ENCODE data around the gene SLC9A4. TPM values are rescaled to one million over a fixed set of nuclear protein-coding genes. Genes with fewer than 3 reads are reported as not detected.
A peak's percentile ranks its signal among the peaks of the same experiment; 100 is the strongest.

The SLC9A4 gene
- total RNA-seq, 3 donors from 2014 or later = 0.05 TPM; not detected in 2

DNA sequence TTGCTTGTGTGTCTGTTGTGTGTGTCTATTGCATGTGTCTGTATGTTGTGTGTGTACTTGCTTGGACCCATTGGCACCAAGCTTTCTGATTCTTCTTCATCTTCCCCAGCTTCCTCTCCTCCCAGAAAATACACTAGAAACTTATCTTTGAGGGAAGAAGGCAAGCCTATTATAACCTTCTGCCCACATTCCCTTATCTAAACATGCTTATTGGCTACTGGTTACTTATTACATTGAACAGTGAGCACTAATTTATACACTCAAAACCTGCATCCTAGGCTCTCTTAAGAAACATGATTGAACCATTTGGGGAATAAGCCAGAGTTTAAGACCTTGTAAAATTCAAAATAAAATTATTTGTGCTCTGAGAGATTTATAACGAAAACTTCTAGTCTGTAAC, 26.5 kb downstream of the SLC9A4 start:
- H3K9me3 Mint-ChIP-seq = no peaks in the 10 kb centered on the region
- H3K36me3 Mint-ChIP-seq (ENCODE audit: insufficient read depth) = no peaks in the 10 kb centered on the region
- H3K27me3 Mint-ChIP-seq (ENCODE audit: low read depth) = peaks cover 17% of the 10 kb centered on the region
- H3K4me3 Mint-ChIP-seq = no peak overlapping the region
- no peak for ATAC-seq
- H3K4me1 Mint-ChIP-seq (ENCODE audit: low read depth) = no peaks in the 10 kb centered on the region
- DNase-seq = no peak

DNA sequence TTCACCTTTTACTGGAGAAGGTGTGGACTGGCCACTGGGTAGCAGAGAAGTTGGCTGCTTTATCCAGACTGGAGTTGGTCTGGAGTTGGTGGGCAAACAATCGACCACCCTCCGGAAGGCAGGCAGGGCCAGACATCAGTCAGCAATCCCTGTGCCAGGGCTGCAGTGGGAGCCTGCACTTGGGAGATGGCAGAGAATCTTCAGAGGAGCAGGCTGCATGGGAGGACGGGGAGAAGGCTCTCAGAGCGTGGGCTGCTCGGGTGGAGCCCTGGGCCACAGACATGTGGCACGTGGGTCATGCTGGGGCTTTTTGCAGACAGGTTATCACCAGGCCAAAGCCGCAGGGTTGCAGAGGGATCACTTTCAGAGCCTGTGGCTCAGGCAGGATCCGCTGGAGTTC, 29.6 kb downstream of the SLC9A4 start:
- no peak for DNase-seq

DNA sequence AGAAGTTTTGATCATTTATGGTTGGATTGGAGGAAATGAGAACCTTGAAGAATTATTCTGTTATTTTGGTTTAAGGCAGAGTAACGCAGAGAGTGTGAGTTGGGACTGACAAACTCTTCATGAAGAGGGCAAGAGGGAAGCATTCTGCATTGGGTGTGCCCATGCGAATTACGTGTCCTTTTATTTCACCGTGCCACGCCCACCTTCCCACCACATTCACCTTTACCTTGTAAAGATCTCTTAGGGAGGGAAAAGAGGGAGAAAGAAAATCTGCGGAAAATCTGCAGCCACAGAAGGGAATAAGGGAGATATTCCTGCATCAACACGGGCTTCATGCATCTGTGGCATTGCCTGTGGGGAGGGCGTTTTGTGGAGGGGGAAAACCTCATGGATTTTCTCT, 31.8 kb downstream of the SLC9A4 start:
- Mint-ChIP-seq H3K4me1 (ENCODE audit: low read depth) (peaks cover 6% of the 10 kb centered on the region), H3K9me3 (peaks cover 3% of the 10 kb centered on the region), H3K36me3 (ENCODE audit: insufficient read depth) (no peaks in the 10 kb centered on the region), H3K27me3 (ENCODE audit: low read depth) (peaks cover 21% of the 10 kb centered on the region), H3K4me3 (no peak overlapping the region)
- ATAC-seq (no peak), DNase-seq (no peak)

More for the DNA sequence above, 29.6 kb downstream of the SLC9A4 start:
- Mint-ChIP-seq H3K4me3 (no peak overlapping the region), H3K36me3 (ENCODE audit: insufficient read depth) (no peaks in the 10 kb centered on the region), H3K4me1 (ENCODE audit: low read depth) (no peaks in the 10 kb centered on the region), H3K9me3 (no peaks in the 10 kb centered on the region), H3K27me3 (ENCODE audit: low read depth) (peaks cover 12% of the 10 kb centered on the region)
- no peak for ATAC-seq

DNA sequence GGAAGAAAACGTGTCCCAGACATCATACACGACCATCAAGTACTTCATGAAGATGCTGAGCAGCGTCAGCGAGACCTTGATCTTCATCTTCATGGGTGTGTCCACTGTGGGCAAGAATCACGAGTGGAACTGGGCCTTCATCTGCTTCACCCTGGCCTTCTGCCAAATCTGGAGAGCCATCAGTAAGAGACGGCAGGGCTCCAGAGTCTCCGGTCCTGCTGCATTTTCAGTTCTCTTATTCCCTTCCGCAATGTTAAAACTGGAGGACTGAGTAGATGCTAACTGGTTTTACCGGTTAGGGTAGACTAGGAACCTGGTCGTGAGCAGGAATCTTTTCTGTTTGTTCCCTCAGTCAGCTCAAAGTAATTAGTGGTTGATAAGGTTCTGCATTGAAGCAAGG, 32.3 kb downstream of the SLC9A4 start:
- DNase-seq = no peak
- no peak for ATAC-seq
- Mint-ChIP-seq H3K4me3 (no peak overlapping the region), H3K36me3 (ENCODE audit: insufficient read depth) (no peaks in the 10 kb centered on the region), H3K9me3 (peaks cover 3% of the 10 kb centered on the region), H3K4me1 (ENCODE audit: low read depth) (peaks cover 8% of the 10 kb centered on the region), H3K27me3 (ENCODE audit: low read depth) (peaks cover 21% of the 10 kb centered on the region)

DNA sequence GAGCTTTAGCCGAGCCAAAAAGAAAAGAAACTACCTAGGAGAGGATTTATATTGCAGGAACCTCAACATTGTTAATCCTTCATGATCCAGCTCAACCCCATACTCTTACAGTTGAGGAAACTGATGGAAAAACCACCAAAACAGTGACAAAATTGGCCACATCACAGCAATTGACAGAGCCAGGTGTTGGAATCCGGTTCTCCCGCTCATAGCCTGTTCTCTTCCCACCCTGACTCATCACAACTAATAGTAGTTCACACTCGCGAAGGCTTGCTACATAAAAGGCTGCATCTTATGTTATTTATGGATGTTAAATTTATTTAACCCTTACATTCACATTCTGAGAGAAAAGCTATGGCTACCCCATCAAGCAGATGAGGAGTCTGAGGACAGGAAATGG, 33.7 kb downstream of the SLC9A4 start:
- H3K9me3 Mint-ChIP-seq = peaks cover 3% of the 10 kb centered on the region
- ATAC-seq (no peak), DNase-seq (no peak)
- peaks cover 8% of the 10 kb centered on the region for H3K4me1 Mint-ChIP-seq (ENCODE audit: low read depth)
- H3K36me3 Mint-ChIP-seq (ENCODE audit: insufficient read depth) = no peaks in the 10 kb centered on the region
- no peak overlapping the region for H3K4me3 Mint-ChIP-seq
- peaks cover 18% of the 10 kb centered on the region for H3K27me3 Mint-ChIP-seq (ENCODE audit: low read depth)

DNA sequence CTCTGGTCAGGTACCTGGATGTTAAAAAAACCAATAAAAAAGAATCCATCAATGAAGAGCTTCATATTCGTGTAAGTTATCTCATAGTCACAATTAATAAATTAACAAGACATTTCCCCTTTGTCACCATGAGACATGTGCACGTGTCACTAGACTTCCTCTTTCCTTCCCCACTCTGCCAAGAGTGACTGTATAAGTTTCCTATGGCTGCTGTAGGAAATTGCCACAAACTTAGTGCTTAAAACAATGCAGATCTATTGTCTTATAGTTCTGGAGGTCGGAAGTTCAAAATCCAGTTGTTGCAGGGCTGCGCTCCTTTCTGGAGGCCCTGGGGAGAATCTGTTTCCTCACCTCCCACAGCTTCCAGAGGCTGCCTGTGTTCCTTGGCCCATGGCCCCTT, 35.8 kb downstream of the SLC9A4 start:
- no peaks in the 10 kb centered on the region for H3K36me3 Mint-ChIP-seq (ENCODE audit: insufficient read depth)
- ATAC-seq = no peak
- peaks cover 8% of the 10 kb centered on the region for H3K4me1 Mint-ChIP-seq (ENCODE audit: low read depth)
- no peak overlapping the region for H3K4me3 Mint-ChIP-seq
- no peak for DNase-seq
- H3K27me3 Mint-ChIP-seq (ENCODE audit: low read depth) = peaks cover 23% of the 10 kb centered on the region
- H3K9me3 Mint-ChIP-seq = peaks cover 3% of the 10 kb centered on the region

DNA sequence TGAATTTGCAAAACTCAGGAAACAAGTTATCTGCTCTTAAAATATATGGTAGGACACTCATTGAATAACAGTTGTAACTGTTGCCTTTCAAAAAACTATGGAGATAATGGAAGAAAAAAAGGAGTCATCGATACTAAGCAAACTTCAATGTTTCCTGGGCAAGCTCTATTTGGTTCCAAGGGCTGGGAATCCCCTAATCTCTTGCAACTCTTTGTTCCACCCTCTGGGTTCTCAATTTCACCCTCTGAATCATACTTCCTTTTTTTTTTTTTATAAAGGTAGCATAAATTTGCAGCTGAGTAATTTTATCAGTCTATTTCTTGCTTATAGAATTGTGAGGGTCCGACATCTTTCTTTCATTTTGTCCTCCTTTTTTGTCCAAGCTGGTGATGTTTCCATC, 36.7 kb downstream of the SLC9A4 start:
- Mint-ChIP-seq H3K9me3 (peaks cover 3% of the 10 kb centered on the region), H3K27me3 (ENCODE audit: low read depth) (peaks cover 23% of the 10 kb centered on the region), H3K4me1 (ENCODE audit: low read depth) (peaks cover 8% of the 10 kb centered on the region), H3K36me3 (ENCODE audit: insufficient read depth) (no peaks in the 10 kb centered on the region), H3K4me3 (no peak overlapping the region)
- no peak for DNase-seq
- peak; percentile 76 to 91 for ATAC-seq

DNA sequence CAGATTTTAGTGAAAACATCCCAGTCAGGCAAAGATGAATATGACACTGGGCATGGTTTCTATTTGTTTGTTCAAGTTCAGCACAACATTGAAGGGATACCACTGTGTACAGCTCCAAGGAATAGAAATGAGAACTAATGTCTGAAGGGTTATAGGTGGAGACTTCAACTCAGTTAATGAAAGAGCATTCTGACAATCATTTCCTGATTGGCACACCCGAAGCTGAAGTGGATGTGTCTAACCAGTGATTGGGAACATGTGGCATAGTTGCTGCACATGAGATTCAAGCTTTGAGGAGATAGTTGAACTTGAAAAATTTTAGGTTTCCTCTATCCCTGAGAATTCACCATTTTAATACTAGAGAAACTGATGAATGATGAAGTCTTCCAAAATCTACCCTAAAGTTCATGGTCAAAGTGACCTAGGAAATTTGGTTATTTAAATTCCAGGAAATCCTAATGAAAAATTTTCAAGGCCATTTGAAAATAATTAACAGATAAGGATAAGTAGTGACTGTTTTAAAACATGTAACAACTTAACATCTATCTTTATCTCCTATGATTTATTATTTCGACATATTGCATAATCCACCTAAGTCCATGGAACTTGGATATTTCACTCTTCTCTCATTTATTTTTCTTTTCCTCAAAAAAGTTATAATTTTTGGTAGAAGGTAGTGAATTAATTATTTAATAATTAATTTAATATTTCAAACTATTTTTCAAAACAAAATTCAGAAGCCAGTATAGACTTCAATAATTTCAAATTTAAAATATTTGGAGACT, 38.0 kb downstream of the SLC9A4 start:
- H3K27me3 Mint-ChIP-seq (ENCODE audit: low read depth) = peaks cover 23% of the 10 kb centered on the region
- H3K4me3 Mint-ChIP-seq = no peak overlapping the region
- no peak for DNase-seq
- peaks cover 8% of the 10 kb centered on the region for H3K4me1 Mint-ChIP-seq (ENCODE audit: low read depth)
- H3K36me3 Mint-ChIP-seq (ENCODE audit: insufficient read depth) = no peaks in the 10 kb centered on the region
- H3K9me3 Mint-ChIP-seq = peaks cover 3% of the 10 kb centered on the region
- no peak for ATAC-seq

DNA sequence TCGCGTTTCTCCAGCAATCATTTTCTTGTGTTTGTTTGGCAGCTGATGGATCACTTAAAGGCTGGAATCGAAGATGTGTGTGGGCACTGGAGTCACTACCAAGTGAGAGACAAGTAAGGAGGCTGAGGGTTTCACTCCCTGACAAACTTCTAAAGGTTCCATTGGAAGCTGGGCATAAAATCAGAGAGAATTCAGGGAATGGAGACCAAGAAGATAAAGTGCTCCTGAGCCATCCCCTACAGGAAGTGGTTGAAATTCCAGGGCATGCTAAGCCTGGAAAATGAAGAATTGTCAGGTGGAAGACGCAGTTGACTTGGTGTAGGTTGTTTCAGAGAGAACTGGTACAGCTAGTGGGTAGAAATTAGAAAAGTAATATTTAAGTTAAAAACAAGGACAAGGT, 39.1 kb downstream of the SLC9A4 start:
- Mint-ChIP-seq H3K27me3 (ENCODE audit: low read depth) (peaks cover 20% of the 10 kb centered on the region), H3K36me3 (ENCODE audit: insufficient read depth) (no peaks in the 10 kb centered on the region), H3K4me1 (ENCODE audit: low read depth) (peaks cover 8% of the 10 kb centered on the region), H3K9me3 (peaks cover 3% of the 10 kb centered on the region), H3K4me3 (no peak overlapping the region)
- ATAC-seq = no peak
- no peak for DNase-seq

- no peaks in the 10 kb centered on the region for H3K36me3 Mint-ChIP-seq (ENCODE audit: insufficient read depth)
- no peak for ATAC-seq
- H3K27me3 Mint-ChIP-seq (ENCODE audit: low read depth) = peaks cover 17% of the 10 kb centered on the region
- peaks cover 3% of the 10 kb centered on the region for H3K9me3 Mint-ChIP-seq
- H3K4me1 Mint-ChIP-seq (ENCODE audit: low read depth) = peaks cover 8% of the 10 kb centered on the region
- H3K4me3 Mint-ChIP-seq = no peak overlapping the region
- no peak for DNase-seq
These were observed 40.4 kb downstream of the SLC9A4 start for GRCh38 chr2:102513355-102513939.

- Mint-ChIP-seq H3K9me3 (peaks cover 3% of the 10 kb centered on the region), H3K36me3 (ENCODE audit: insufficient read depth) (no peaks in the 10 kb centered on the region), H3K4me1 (ENCODE audit: low read depth) (peaks cover 7% of the 10 kb centered on the region), H3K27me3 (ENCODE audit: low read depth) (peaks cover 15% of the 10 kb centered on the region), H3K4me3 (no peak overlapping the region)
- no peak for DNase-seq
- no peak for ATAC-seq
These were observed 41.2 kb downstream of the SLC9A4 start for GRCh38 chr2:102514061-102514785.

- ATAC-seq (no peak), DNase-seq (no peak)
- Mint-ChIP-seq H3K27me3 (ENCODE audit: low read depth) (peaks cover 11% of the 10 kb centered on the region), H3K4me3 (no peak overlapping the region), H3K4me1 (ENCODE audit: low read depth) (no peaks in the 10 kb centered on the region), H3K36me3 (ENCODE audit: insufficient read depth) (no peaks in the 10 kb centered on the region), H3K9me3 (no peaks in the 10 kb centered on the region)
These were observed 42.8 kb downstream of the SLC9A4 start for GRCh38 chr2:102515851-102516250.

- no peak overlapping the region for H3K4me3 Mint-ChIP-seq
- no peaks in the 10 kb centered on the region for H3K4me1 Mint-ChIP-seq (ENCODE audit: low read depth)
- peaks cover 2% of the 10 kb centered on the region for H3K27me3 Mint-ChIP-seq (ENCODE audit: low read depth)
- ATAC-seq = no peak
- H3K36me3 Mint-ChIP-seq (ENCODE audit: insufficient read depth) = no peaks in the 10 kb centered on the region
- no peaks in the 10 kb centered on the region for H3K9me3 Mint-ChIP-seq
- DNase-seq = no peak
These were observed 45.1 kb downstream of the SLC9A4 start for GRCh38 chr2:102518170-102518569.

DNA sequence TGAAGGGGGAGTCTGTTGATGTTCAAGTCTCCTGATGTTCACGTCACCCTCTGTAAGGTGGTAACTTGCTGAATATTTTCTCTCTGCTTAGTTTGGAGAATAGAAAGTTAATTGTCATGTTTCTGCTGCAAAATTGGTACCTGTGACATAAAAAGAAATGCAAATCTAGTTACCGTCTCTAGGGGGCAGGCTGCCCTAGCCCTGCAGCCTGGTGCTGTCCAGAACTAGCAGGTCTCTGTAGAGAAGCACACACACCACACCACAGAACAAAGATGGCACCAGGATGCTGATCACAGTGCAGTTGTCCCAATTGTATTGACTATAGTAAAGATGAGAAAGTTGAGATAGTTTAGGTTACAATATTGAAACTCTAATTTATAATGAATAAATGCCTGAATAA, 47.0 kb downstream of the SLC9A4 start:
- no peaks in the 10 kb centered on the region for H3K9me3 Mint-ChIP-seq
- peak; percentile 41 to 67 for ATAC-seq
- peaks cover 2% of the 10 kb centered on the region for H3K27me3 Mint-ChIP-seq (ENCODE audit: low read depth)
- no peak overlapping the region for H3K4me3 Mint-ChIP-seq
- peaks cover 3% of the 10 kb centered on the region for H3K4me1 Mint-ChIP-seq (ENCODE audit: low read depth)
- no peak for DNase-seq
- H3K36me3 Mint-ChIP-seq (ENCODE audit: insufficient read depth) = no peaks in the 10 kb centered on the region

- Mint-ChIP-seq H3K9me3 (no peaks in the 10 kb centered on the region), H3K36me3 (ENCODE audit: insufficient read depth) (no peaks in the 10 kb centered on the region), H3K4me3 (no peak overlapping the region), H3K27me3 (ENCODE audit: low read depth) (peaks cover 2% of the 10 kb centered on the region), H3K4me1 (ENCODE audit: low read depth) (peaks cover 3% of the 10 kb centered on the region)
- DNase-seq (no peak), ATAC-seq (no peak)
These were observed 47.8 kb downstream of the SLC9A4 start for GRCh38 chr2:102520801-102521200.

Data from activated T-cell treated with anti-CD3 and anti-CD28 coated beads, Interleukin-2, amount 50 U/mL, for 4 hours (primary cell).